ENCODE data around the gene RASGRF1.
"Not testable (repeated sequence)": the region's sequence is repeated elsewhere in the genome, so short reads cannot be mapped to it uniquely, and the experiment has no call there.

The RASGRF1 gene

DNA sequence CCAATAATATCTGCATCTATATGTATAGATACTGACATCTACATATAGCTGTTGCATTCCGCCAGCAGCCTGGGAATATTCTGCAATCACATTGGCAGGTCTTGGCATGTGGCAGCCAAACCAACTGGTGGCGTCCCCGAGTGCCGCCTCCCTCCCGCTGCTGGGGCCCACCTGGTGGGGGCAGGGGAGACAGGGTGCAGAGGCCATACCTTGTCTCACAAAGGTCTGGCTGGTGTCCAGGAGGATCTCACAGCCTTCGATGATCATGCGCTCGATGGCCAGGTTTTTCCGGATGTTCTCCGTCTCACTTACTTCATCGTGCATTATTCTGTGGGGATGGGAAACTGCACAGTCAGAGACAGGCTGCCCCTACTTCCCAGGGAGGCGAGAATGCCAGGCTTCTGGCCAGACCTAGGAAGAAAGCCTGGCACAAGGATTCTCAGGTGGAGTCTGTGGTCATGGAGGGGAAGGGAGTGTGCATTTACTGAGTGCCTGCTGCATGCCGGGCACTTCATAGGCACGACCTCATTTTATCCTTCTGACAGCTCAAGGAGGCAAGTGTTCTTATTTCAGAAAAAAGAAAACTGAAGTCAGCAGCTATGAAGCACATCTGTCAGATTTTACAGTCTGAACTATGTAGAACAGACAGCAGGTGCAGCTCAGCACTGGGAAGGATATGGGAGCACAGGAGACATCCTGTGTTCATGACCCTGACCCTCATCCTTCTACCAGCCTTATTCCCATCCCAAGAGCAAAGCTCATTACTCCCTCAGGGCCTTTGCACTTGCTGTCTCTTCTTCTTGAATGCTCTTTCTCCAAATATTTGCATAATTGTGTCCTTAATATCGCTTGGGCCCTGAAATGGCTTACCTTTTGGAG, 62.8 kb downstream of the RASGRF1 start:
- no peak overlapping the region for H3K4me3 ChIP-seq (ENCODE audit: low read length in 2 of 2)
- H3K9ac ChIP-seq (ENCODE audit: low read length in 2 of 2): no peak overlapping the region
- no peaks in the 10 kb centered on the region for H3K36me3 ChIP-seq (ENCODE audit: control insufficient read depth in 2 of 2, insufficient read depth in 2 of 2, low read length in 2 of 2)
- H3K4me1 ChIP-seq (ENCODE audit: control insufficient read depth, insufficient read depth, low read length): no peaks in the 10 kb centered on the region
- H3K27me3 ChIP-seq (ENCODE audit: control insufficient read depth in 1 of 2, insufficient read depth in 2 of 2, low read length in 2 of 2): no peaks in the 10 kb centered on the region
- H3K27ac ChIP-seq (ENCODE audit: low read length): no peak overlapping the region
- H3K9me3 ChIP-seq (ENCODE audit: control insufficient read depth in 2 of 2, low read length in 2 of 2): no peaks in the 10 kb centered on the region

DNA sequence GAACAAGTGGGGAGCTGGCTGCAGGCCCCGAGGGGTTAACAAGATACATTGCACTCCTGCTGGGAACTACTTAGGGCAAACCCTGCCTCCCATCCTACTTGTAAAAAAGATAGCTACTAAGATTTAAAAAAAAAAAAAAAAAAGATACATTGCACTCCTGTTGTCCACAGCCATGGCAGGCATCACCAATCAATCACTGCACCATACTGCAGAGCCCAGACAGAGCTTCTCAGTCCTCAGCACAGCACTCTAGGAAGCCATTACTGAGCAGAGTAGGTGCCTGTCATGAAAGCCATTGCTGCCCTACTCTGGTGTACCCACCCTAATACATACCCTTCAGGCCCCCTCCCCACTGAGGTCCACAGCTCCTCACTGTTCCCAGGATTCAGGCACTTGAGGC, 64.8 kb downstream of the RASGRF1 start:
- no peaks in the 10 kb centered on the region for H3K4me1 ChIP-seq (ENCODE audit: control insufficient read depth, insufficient read depth, low read length)
- no peak overlapping the region for H3K4me3 ChIP-seq (ENCODE audit: low read length in 2 of 2)
- H3K9ac ChIP-seq (ENCODE audit: low read length in 2 of 2): no peak overlapping the region
- no peaks in the 10 kb centered on the region for H3K36me3 ChIP-seq (ENCODE audit: control insufficient read depth in 2 of 2, insufficient read depth in 2 of 2, low read length in 2 of 2)
- H3K9me3 ChIP-seq (ENCODE audit: control insufficient read depth in 2 of 2, low read length in 2 of 2): no peaks in the 10 kb centered on the region
- no peaks in the 10 kb centered on the region for H3K27me3 ChIP-seq (ENCODE audit: control insufficient read depth in 1 of 2, insufficient read depth in 2 of 2, low read length in 2 of 2)
- no peak overlapping the region for H3K27ac ChIP-seq (ENCODE audit: low read length)

DNA sequence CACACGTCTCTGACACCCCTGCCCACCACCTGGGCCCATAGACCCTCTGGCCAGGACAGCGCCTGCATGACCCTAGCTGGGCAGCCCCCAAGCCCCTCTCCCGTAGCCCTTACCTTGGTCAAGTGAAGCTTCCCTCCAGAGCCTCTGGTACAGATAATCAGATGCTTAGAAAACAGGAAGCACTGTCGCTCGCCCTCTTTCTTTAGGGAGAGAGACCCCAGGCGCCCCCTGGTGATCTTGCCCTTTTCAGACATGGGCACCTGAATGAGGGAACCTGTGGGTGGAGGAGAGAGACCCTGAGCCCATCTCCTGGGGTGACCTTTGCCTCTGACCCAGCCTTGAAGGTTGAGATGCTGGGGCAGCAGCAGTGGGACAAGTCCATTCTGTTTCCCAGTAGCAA, 65.4 kb downstream of the RASGRF1 start:
- no peaks in the 10 kb centered on the region for H3K27me3 ChIP-seq (ENCODE audit: control insufficient read depth in 1 of 2, insufficient read depth in 2 of 2, low read length in 2 of 2)
- no peaks in the 10 kb centered on the region for H3K4me1 ChIP-seq (ENCODE audit: control insufficient read depth, insufficient read depth, low read length)
- no peak overlapping the region for H3K27ac ChIP-seq (ENCODE audit: low read length)

DNA sequence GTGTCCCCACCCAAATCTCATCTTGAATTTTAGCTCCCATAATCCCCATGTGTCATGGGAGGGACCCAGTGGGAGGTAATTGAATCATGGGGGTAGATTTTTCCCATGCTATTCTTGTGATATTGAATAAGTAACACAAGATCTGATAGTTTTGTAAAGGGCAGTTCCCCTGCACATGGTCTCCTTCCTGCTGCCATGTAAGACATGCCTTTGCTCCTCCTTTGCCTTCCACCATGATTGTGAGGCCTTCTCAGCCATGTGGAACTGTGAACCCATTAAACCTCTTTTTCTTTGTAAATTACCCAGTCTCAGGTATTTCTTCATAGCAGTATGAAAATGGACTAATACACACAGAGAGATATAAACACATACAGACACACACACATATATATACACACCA, 66.1 kb downstream of the RASGRF1 start:
- not testable (repeated sequence) for H3K27me3 ChIP-seq (ENCODE audit: control insufficient read depth in 1 of 2, insufficient read depth in 2 of 2, low read length in 2 of 2); H3K9me3 ChIP-seq (ENCODE audit: control insufficient read depth in 2 of 2, low read length in 2 of 2); H3K36me3 ChIP-seq (ENCODE audit: control insufficient read depth in 2 of 2, insufficient read depth in 2 of 2, low read length in 2 of 2); H3K27ac ChIP-seq (ENCODE audit: low read length); H3K9ac ChIP-seq (ENCODE audit: low read length in 2 of 2); H3K4me1 ChIP-seq (ENCODE audit: control insufficient read depth, insufficient read depth, low read length); H3K4me3 ChIP-seq (ENCODE audit: low read length in 2 of 2)

More for the DNA sequence above, 65.4 kb downstream of the RASGRF1 start:
- no peaks in the 10 kb centered on the region for H3K9me3 ChIP-seq (ENCODE audit: control insufficient read depth in 2 of 2, low read length in 2 of 2)
- H3K4me3 ChIP-seq (ENCODE audit: low read length in 2 of 2): no peak overlapping the region
- no peaks in the 10 kb centered on the region for H3K36me3 ChIP-seq (ENCODE audit: control insufficient read depth in 2 of 2, insufficient read depth in 2 of 2, low read length in 2 of 2)
- H3K9ac ChIP-seq (ENCODE audit: low read length in 2 of 2): no peak overlapping the region

DNA sequence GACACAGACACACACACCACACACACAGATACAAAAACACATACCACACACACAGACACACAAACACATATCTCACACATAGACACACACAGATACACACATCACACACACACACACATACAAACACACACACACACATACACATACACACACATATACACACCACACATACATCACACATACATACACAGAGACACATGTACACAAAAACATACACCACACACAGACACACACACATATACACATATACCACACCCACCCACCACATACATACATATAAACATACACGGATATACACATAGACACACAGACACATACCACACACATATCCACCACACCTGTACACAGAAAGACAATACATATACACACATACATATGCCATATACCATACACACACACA, 66.7 kb downstream of the RASGRF1 start:
- Histone ChIP-seq H3K36me3 (ENCODE audit: control insufficient read depth in 2 of 2, insufficient read depth in 2 of 2, low read length in 2 of 2) (no peaks in the 10 kb centered on the region), H3K4me3 (ENCODE audit: low read length in 2 of 2) (no peak overlapping the region), H3K27me3 (ENCODE audit: control insufficient read depth in 1 of 2, insufficient read depth in 2 of 2, low read length in 2 of 2) (no peaks in the 10 kb centered on the region), H3K4me1 (ENCODE audit: control insufficient read depth, insufficient read depth, low read length) (no peaks in the 10 kb centered on the region), H3K27ac (ENCODE audit: low read length) (no peak overlapping the region), H3K9me3 (ENCODE audit: control insufficient read depth in 2 of 2, low read length in 2 of 2) (no peaks in the 10 kb centered on the region), H3K9ac (ENCODE audit: low read length in 2 of 2) (no peak overlapping the region)

DNA sequence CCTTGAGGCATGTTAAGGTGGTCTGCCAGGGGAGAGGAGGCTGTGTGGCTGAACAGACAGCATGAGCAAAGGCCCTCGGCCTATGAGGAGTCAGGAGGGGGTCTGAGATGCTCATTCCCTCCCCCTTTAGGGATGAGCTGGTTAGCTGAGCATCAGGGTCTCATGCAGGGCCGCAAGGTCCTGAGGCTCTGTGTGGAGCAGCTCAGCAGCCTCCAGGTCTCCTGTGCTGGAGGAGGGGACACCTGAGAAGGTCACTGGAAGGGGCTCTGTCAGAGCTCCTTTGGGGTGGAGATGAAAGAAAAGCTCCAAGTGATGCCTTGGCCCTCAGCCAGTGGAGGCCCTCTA, 67.1 kb downstream of the RASGRF1 start:
- H3K36me3 ChIP-seq (ENCODE audit: control insufficient read depth in 2 of 2, insufficient read depth in 2 of 2, low read length in 2 of 2): no peaks in the 10 kb centered on the region
- no peaks in the 10 kb centered on the region for H3K4me1 ChIP-seq (ENCODE audit: control insufficient read depth, insufficient read depth, low read length)
- no peaks in the 10 kb centered on the region for H3K9me3 ChIP-seq (ENCODE audit: control insufficient read depth in 2 of 2, low read length in 2 of 2)
- no peak overlapping the region for H3K9ac ChIP-seq (ENCODE audit: low read length in 2 of 2)
- H3K27ac ChIP-seq (ENCODE audit: low read length): no peak overlapping the region
- H3K4me3 ChIP-seq (ENCODE audit: low read length in 2 of 2): no peak overlapping the region
- no peaks in the 10 kb centered on the region for H3K27me3 ChIP-seq (ENCODE audit: control insufficient read depth in 1 of 2, insufficient read depth in 2 of 2, low read length in 2 of 2)

DNA sequence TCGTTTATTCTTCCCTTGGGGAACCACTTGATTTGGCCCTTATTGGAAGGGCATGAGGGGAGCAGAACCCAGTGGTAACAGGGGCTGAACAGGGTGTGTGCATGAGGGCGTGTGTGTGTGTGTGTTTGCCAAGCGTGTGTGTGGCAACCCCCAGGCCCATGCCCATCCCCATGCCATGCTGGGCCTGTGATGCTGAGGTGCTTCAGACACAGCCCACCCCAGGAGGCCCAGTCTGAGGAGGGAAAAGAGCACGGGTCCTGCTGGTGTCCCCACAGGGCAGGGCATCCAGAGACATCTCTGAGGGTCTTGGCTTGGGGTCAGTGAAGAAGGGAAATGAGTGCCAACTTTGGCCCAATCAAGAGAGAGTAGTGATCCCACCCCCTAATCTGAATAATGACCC, 71.6 kb downstream of the RASGRF1 start:
- no peaks in the 10 kb centered on the region for H3K9me3 ChIP-seq (ENCODE audit: control insufficient read depth in 2 of 2, low read length in 2 of 2)
- no peaks in the 10 kb centered on the region for H3K4me1 ChIP-seq (ENCODE audit: control insufficient read depth, insufficient read depth, low read length)
- no peak overlapping the region for H3K9ac ChIP-seq (ENCODE audit: low read length in 2 of 2)
- H3K4me3 ChIP-seq (ENCODE audit: low read length in 2 of 2): no peak overlapping the region
- no peaks in the 10 kb centered on the region for H3K36me3 ChIP-seq (ENCODE audit: control insufficient read depth in 2 of 2, insufficient read depth in 2 of 2, low read length in 2 of 2)
- no peak overlapping the region for H3K27ac ChIP-seq (ENCODE audit: low read length)
- H3K27me3 ChIP-seq (ENCODE audit: control insufficient read depth in 1 of 2, insufficient read depth in 2 of 2, low read length in 2 of 2): no peaks in the 10 kb centered on the region

DNA sequence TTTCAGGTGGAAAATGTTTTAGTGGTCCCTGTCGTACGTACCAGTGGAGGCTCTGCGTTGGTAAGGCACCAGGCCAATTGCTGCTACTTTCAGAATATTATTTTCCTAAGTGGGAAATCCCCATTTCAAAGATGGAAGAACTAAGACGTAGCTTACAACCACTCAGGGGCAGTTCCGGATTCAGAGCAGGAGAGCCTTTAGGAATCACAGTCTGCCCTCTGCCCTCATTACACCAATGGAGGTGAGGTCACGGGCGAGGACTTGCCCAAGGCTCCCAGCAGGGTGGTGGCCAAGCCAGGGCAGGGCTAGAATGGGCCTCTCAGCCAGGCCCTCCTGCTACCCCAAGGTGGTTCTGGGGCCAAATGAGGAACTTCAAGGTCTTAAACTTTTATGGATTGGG, 72.6 kb downstream of the RASGRF1 start:
- Histone ChIP-seq H3K27ac (ENCODE audit: low read length) (no peak overlapping the region), H3K4me1 (ENCODE audit: control insufficient read depth, insufficient read depth, low read length) (no peaks in the 10 kb centered on the region), H3K4me3 (ENCODE audit: low read length in 2 of 2) (no peak overlapping the region), H3K27me3 (ENCODE audit: control insufficient read depth in 1 of 2, insufficient read depth in 2 of 2, low read length in 2 of 2) (no peaks in the 10 kb centered on the region), H3K9ac (ENCODE audit: low read length in 2 of 2) (no peak overlapping the region), H3K9me3 (ENCODE audit: control insufficient read depth in 2 of 2, low read length in 2 of 2) (no peaks in the 10 kb centered on the region), H3K36me3 (ENCODE audit: control insufficient read depth in 2 of 2, insufficient read depth in 2 of 2, low read length in 2 of 2) (no peaks in the 10 kb centered on the region)

DNA sequence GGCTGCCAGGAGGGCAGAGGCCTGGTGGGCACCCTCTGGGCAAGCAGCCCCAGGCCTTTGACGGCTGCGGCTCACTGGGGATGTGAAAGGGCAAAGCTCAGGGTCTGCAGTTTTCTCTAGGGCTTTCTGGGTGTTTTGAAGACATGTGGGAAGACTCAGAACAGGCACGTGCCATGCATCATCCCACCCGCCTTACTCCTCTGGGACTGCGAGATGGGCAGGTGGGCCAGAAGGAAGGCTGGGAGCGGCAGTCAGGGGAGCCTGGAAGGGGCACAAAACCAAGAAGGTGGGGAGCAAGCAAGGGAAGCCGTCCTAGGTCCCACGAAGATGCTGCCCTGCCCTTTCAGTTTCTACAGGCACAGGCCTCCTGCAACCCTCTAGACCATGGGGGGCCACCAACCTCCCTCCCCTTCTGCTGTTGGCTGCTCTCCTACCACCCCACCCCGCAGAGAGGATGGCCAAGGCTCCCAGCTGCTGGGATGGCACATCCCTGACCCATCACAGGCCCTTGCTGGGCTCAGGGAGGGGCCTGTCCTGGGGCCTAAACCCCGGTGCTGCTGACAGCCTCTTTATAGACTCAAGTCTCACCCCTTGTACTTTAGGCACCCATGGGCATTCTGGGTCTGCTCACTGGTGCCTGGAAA, 73.9 kb downstream of the RASGRF1 start:
- H3K36me3 ChIP-seq (ENCODE audit: control insufficient read depth in 2 of 2, insufficient read depth in 2 of 2, low read length in 2 of 2): no peaks in the 10 kb centered on the region
- no peak overlapping the region for H3K9ac ChIP-seq (ENCODE audit: low read length in 2 of 2)
- H3K4me3 ChIP-seq (ENCODE audit: low read length in 2 of 2): no peak overlapping the region
- no peaks in the 10 kb centered on the region for H3K4me1 ChIP-seq (ENCODE audit: control insufficient read depth, insufficient read depth, low read length)
- no peaks in the 10 kb centered on the region for H3K9me3 ChIP-seq (ENCODE audit: control insufficient read depth in 2 of 2, low read length in 2 of 2)
- H3K27ac ChIP-seq (ENCODE audit: low read length): no peak overlapping the region
- no peaks in the 10 kb centered on the region for H3K27me3 ChIP-seq (ENCODE audit: control insufficient read depth in 1 of 2, insufficient read depth in 2 of 2, low read length in 2 of 2)

DNA sequence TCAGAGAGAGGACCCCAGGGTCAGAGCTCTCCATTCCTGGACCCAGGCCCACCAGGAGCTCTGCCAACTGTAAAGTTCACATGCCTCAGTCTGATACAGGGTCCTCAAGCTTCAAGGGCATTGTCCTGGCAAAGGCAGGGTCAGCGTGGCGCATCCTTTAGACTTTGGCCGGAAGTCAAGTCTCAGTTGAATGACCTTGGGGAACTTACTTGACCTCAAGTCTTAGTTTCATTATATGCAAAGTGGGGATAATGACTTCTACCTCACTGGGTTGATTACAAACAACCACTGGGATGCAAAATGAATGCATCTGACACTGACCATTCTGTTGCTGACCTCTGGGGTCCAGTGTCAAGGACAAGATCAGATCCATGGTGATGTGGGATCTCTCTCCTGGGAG, 75.2 kb downstream of the RASGRF1 start:
- Histone ChIP-seq H3K36me3 (ENCODE audit: control insufficient read depth in 2 of 2, insufficient read depth in 2 of 2, low read length in 2 of 2) (no peaks in the 10 kb centered on the region), H3K27ac (ENCODE audit: low read length) (no peak overlapping the region), H3K4me3 (ENCODE audit: low read length in 2 of 2) (no peak overlapping the region), H3K27me3 (ENCODE audit: control insufficient read depth in 1 of 2, insufficient read depth in 2 of 2, low read length in 2 of 2) (peaks cover 0 to 3% of the 10 kb centered on the region in 2 donors), H3K9ac (ENCODE audit: low read length in 2 of 2) (no peak overlapping the region), H3K9me3 (ENCODE audit: control insufficient read depth in 2 of 2, low read length in 2 of 2) (no peaks in the 10 kb centered on the region), H3K4me1 (ENCODE audit: control insufficient read depth, insufficient read depth, low read length) (no peaks in the 10 kb centered on the region)

DNA sequence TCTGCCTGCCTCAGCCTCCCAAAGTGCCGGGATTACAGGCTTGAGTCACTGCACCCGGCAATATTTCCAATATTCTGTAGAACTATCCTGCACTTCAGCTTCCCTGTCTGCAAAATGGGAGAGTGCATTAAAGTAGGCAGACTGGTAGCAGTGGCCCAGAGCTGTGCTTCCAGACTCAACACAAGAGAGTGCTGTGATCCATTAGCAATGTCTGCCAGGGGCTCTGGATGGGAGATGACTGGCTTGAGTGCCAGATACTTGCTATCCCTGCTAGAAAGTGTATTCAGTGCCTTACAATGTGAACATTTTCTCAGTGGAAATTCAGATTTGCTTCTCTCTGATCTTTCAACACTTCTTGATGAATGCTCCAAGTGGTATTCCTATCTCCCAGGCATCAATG, 80.3 kb downstream of the RASGRF1 start:
- no peak overlapping the region for H3K4me3 ChIP-seq (ENCODE audit: low read length in 2 of 2)
- no peak overlapping the region for H3K27ac ChIP-seq (ENCODE audit: low read length)
- H3K9me3 ChIP-seq (ENCODE audit: control insufficient read depth in 2 of 2, low read length in 2 of 2): no peaks in the 10 kb centered on the region
- H3K27me3 ChIP-seq (ENCODE audit: control insufficient read depth in 1 of 2, insufficient read depth in 2 of 2, low read length in 2 of 2): peaks cover 0 to 6% of the 10 kb centered on the region in 2 donors
- no peaks in the 10 kb centered on the region for H3K4me1 ChIP-seq (ENCODE audit: control insufficient read depth, insufficient read depth, low read length)
- no peaks in the 10 kb centered on the region for H3K36me3 ChIP-seq (ENCODE audit: control insufficient read depth in 2 of 2, insufficient read depth in 2 of 2, low read length in 2 of 2)
- no peak overlapping the region for H3K9ac ChIP-seq (ENCODE audit: low read length in 2 of 2)

All from stomach smooth muscle (tissue), 2 donors.